GM18517 (cell line): Measurements from ENCODE around the gene CCDC142.

Experiments
- ATAC-seq: cut with Tn5 transposase; IDR thresholded peaks from one replicate; pipeline ENCODE4 v1.9.1; 2021; ENCODE audit warnings: mild to moderate bottlenecking, moderate library complexity; ENCODE audit not compliant: unreplicated experiment

Gene CCDC142

GRCh38 chr2:74514368-74515270 lies 31.8 kb upstream of the CCDC142 start, which contains the start of gene TLX2:
Gene TLX2, plus strand, starts transcription at chr2:74514450. Its CDS starts 357 bp downstream, at chr2:74514807.
- ATAC-seq: no peak

GRCh38 chr2:74513605-74514367 lies 31.0 kb upstream of the CCDC142 start:
- ATAC-seq: no peak

GRCh38 chr2:74512744-74513604 lies 30.2 kb upstream of the CCDC142 start:
- no peak for ATAC-seq

GRCh38 chr2:74511104-74511989 lies 28.5 kb upstream of the CCDC142 start:
- ATAC-seq: no peak

- no peak for ATAC-seq
These were observed 27.5 kb upstream of the CCDC142 start for GRCh38 chr2:74510272-74510671.

- no peak for ATAC-seq
These were observed 25.2 kb upstream of the CCDC142 start for GRCh38 chr2:74507926-74508520.

GRCh38 chr2:74507145-74507925 lies 24.5 kb upstream of the CCDC142 start, which contains the start of gene PCGF1:
Gene PCGF1, minus strand, starts transcription at chr2:74507695. Its CDS starts 27 bp downstream, at chr2:74507668.
- peak; percentile 89 for ATAC-seq

- no peak for ATAC-seq
These were observed 22.8 kb upstream of the CCDC142 start for GRCh38 chr2:74505448-74506246.

GRCh38 chr2:74504591-74504990 lies 21.8 kb upstream of the CCDC142 start:
- no peak for ATAC-seq

- ATAC-seq: no peak
These were observed 21.0 kb upstream of the CCDC142 start for GRCh38 chr2:74503506-74504475.

GRCh38 chr2:74502720-74503505 lies 20.1 kb upstream of the CCDC142 start:
- peak; percentile 35 for ATAC-seq

- ATAC-seq: no peak
These were observed 19.4 kb upstream of the CCDC142 start for GRCh38 chr2:74502147-74502719.

GRCh38 chr2:74501335-74502071 lies 18.7 kb upstream of the CCDC142 start:
- ATAC-seq: no peak

- ATAC-seq: no peak
These were observed 17.8 kb upstream of the CCDC142 start for GRCh38 chr2:74500578-74500946.
